ENCODE results near the gene VEZF1.

DNA sequence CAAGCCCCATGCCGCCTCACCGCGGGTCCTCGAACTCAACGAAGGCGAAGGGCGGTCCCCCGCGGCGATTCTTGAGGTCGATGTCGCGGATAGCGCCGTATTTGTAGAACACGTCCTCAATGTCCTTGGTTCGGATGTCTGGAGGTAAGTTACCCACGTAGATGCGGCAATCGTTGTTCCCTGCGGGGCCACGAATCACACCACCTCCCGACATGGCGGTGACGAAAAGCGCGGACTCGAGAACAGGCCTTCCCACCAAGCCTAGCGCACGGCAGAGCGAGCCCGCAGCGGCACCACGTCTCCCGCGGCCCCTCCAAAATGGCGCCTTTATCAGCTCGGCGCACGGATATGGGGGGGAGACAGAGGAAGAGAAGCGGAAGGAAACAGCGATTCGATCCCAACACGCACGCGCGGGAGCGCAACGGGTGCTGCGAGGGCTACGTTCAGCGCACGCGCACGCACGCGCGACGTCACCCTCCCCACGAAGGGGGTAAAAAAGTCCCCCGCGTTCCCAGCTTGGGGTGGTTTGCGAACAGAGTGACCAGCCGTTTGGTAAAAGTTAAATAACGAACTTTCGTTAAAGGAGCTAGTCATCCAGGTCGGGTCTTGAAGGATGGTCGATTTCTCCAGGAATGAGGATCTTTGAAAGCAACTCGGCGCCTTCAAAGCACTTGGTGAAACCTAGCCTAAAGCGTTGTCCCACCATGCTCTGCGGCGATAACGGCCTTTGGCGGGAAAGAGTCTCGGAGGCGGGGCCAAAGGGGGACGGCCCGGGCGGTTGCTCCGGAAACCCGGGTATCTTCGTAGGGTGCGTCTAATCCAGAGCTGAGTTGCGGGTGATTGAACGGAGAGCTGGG is 19.1 kb upstream of the VEZF1 start, which contains the start of gene SRSF1:
- TF ChIP-seq POLR2A (IDR thresholded peaks at IDR 0.05; ENCODE audit: low read depth, low read length): peak; percentile 97
- peak; percentile 98 for TF ChIP-seq POLR2AphosphoS5 (IDR thresholded peaks at IDR 0.05; ENCODE audit: low read depth, low read length)
- peak; percentile 88 for TF ChIP-seq TAF1 (IDR thresholded peaks at IDR 0.05; ENCODE audit: low read depth, low read length)

All from GM12891 (cell line).